GM12878 (cell line): Measurements from ENCODE around the gene TPGS1. TPM values are rescaled to one million over a fixed set of nuclear protein-coding genes. Genes with fewer than 3 reads are reported as not detected.

Experiments
- ATAC-seq: fragments of 200-7000 bp; cut with Tn5 transposase; 3 replicates; pipeline ENCODE4 v1.9.1; 2020; ENCODE audit warnings: mild to moderate bottlenecking, moderate library complexity
- BruUV-seq: library from RNA; stranded (reverse); fragments of 400-500 nt; replicated peaks from 2 replicates; lab custom pipeline; 2021; lab: Mats Ljungman, UMichigan
- CTCF ChIA-PET: fragments of 300-600 bp; sonication (Branson Sonifier 250); formaldehyde crosslinking; extraction: SDS; loops from one replicate; lab custom pipeline; 2021; ENCODE audit warnings: inconsistent platforms; lab: Yijun Ruan, JAX
- POLR2A ChIA-PET: fragments of 350-600 bp; formaldehyde crosslinking; extraction: SDS; loops from one replicate; lab custom pipeline; 2021; ENCODE audit warnings: inconsistent platforms; lab: Charles Lee
- RAD21 ChIA-PET: fragments of 300-600 bp; sonication (Branson Sonifier 250); formaldehyde crosslinking; loops from one replicate; lab custom pipeline; 2023; ENCODE audit warnings: antibody characterized with exemption; ENCODE audit not compliant: unreplicated experiment; lab: Charles Lee
- SMC1A ChIA-PET: fragments of 300-600 bp; sonication (Branson Sonifier 250); formaldehyde crosslinking; loops from one replicate; lab custom pipeline; 2023; ENCODE audit not compliant: unreplicated experiment, uncharacterized antibody; lab: Charles Lee
- DNase-seq: peaks from one replicate; pipeline ENCODE4 v3.0.0-alpha.2; 2011; ENCODE audit warnings: low read depth, low spot score
- FAIRE-seq: peaks from 3 replicates; lab custom pipeline; 2011; peaks lifted over from hg19 to GRCh38; lab: Jason Lieb, UNC
- H2AFZ ChIP-seq: 2 replicates; pipeline ENCODE4 v1.6.0; 2011; ENCODE audit warnings: low read depth, low read length, control low read depth; ENCODE audit not compliant: control insufficient read depth
- H3K27ac ChIP-seq: 2 replicates; pipeline ENCODE4 v1.5.1; 2011; ENCODE audit warnings: control low read depth; ENCODE audit not compliant: control insufficient read depth, insufficient read depth
- H3K27me3 ChIP-seq, 2 experiments: replicated peaks in 1 of 2; 2 replicates each; pipeline versions ENCODE4 v1.6.0 to v1.6.1; 2011; ENCODE audit warnings: low read length in 1 of 2; ENCODE audit not compliant: control insufficient read depth in 2 of 2, insufficient read depth in 2 of 2
- H3K36me3 ChIP-seq, 2 experiments: 2 replicates each; pipeline ENCODE4 v1.5.1; 2011; ENCODE audit warnings: low read length in 1 of 2; ENCODE audit not compliant: control insufficient read depth in 2 of 2, insufficient read depth in 2 of 2
- H3K4me1 ChIP-seq: 2 replicates; pipeline ENCODE4 v1.6.1; 2011; ENCODE audit warnings: mild to moderate bottlenecking, low read length, moderate library complexity, mixed read lengths; ENCODE audit not compliant: control insufficient read depth, insufficient read depth
- H3K4me2 ChIP-seq: 2 replicates; pipeline ENCODE4 v1.6.0; 2011; ENCODE audit warnings: control low read depth; ENCODE audit not compliant: control insufficient read depth, insufficient read depth
- H3K4me3 ChIP-seq: fragments of 200-600 bp; sonication (generic); 2 replicates; pipeline ENCODE4 v1.5.1; 2016
- H3K79me2 ChIP-seq: 2 replicates; pipeline ENCODE4 v1.6.0; 2011; ENCODE audit warnings: low read length; ENCODE audit not compliant: control insufficient read depth, insufficient read depth
- H3K9ac ChIP-seq: 2 replicates; pipeline ENCODE4 v1.8.0; 2011; ENCODE audit warnings: low read length, control low read depth, mixed read lengths; ENCODE audit not compliant: control insufficient read depth, insufficient read depth
- H3K9me3 ChIP-seq: replicated peaks from 3 replicates; pipeline ENCODE4 v1.5.1; 2011; ENCODE audit warnings: mild to moderate bottlenecking, low read length; ENCODE audit not compliant: control insufficient read depth, insufficient read depth
- H4K20me1 ChIP-seq: 2 replicates; pipeline ENCODE4 v1.6.0; 2011; ENCODE audit not compliant: control insufficient read depth, insufficient read depth
- CBFB ChIP-seq: IDR thresholded peaks from 2 replicates; pipeline ENCODE4 v1.6.1; 2016; ENCODE audit warnings: antibody characterized with exemption, low read depth
- MEF2B ChIP-seq: fragments of 450-650 bp; IDR thresholded peaks from 2 replicates; pipeline ENCODE4 v1.6.1; 2018; ENCODE audit warnings: mild to moderate bottlenecking, moderate library complexity; ENCODE audit not compliant: partially characterized antibody, poor library complexity, severe bottlenecking
- SRF ChIP-seq, 2 experiments: IDR thresholded peaks; 2 replicates each; pipeline ENCODE4 v1.6.1; 2011; ENCODE audit warnings: low read depth in 2 of 2, low read length in 2 of 2, mild to moderate bottlenecking in 1 of 2, moderate library complexity in 1 of 2
- STAT1 ChIP-seq: fragments of 450-650 bp; conservative IDR thresholded peaks from 2 replicates; pipeline ENCODE4 v1.6.1; 2014; ENCODE audit warnings: antibody characterized with exemption, mild to moderate bottlenecking
- ZSCAN29 ChIP-seq: fragments of 450-650 bp; IDR thresholded peaks from 2 replicates; pipeline ENCODE4 v1.6.1; 2017; ENCODE audit warnings: mild to moderate bottlenecking, moderate library complexity
- WGBS: methylation state at CpG from one replicate; pipeline ENCODE4 v1.1.6; 2016; ENCODE audit warnings: low lambda C conversion rate; ENCODE audit not compliant: insufficient replicate concordance, insufficient coverage; ENCODE audit errors: missing lambda C conversion rate; 5-methylcytosine and 5-hydroxymethylcytosine counted together
- in situ Hi-C: fragments of 300-500 bp; cut with MboI; formaldehyde crosslinking; loops from 9 replicates; pipeline ENCODE4 v1.14.3; 2018; ENCODE audit warnings: mixed read lengths
- intact Hi-C: fragments of 100-400 bp; cut with micrococcal nuclease; formaldehyde crosslinking; loops from one replicate; pipeline ENCODE4 v1.14.2; 2022; ENCODE audit not compliant: unreplicated experiment
- polyA plus RNA-seq, 11 experiments: library from polyadenylated mRNA; depleted of rRNA in 4 of 11; unstranded in 6 of 11; stranded (reverse) in 5 of 11; fragments of >200 nt; fragmentation: Nextera tagmentation in 4 of 11; fragmentation: Illumina TruSeq in 1 of 11; extraction: Ambion mirVana in 4 of 11; extraction: Trizol in 1 of 11; gene quantifications; 1 replicate in 1 of 11; 2 replicates in 10 of 11; pipeline versions ENCODE4 v1.2.1 to v1.2.3, GENCODE V29; 2011 to 2016; ENCODE audit warnings: inconsistent platforms in 2 of 11, missing spikeins in 2 of 11, low read depth in 1 of 11
- total RNA-seq, 4 experiments: library from RNA; depleted of rRNA in 3 of 4; stranded (reverse); fragments of >200 nt in 3 of 4; fragmentation: Illumina TruSeq in 1 of 4; extraction: Trizol in 1 of 4; gene quantifications; 2 replicates each; pipeline versions ENCODE4 v1.2.1 to v1.2.3, GENCODE V29; 2013 to 2021
- TF ChIP-seq, protein P1 (sequence below): fragments of 450-650 bp; IDR thresholded peaks from 2 replicates; pipeline ENCODE4 v1.6.1; 2016; ENCODE audit warnings: mild to moderate bottlenecking
- TF ChIP-seq, protein P2 (sequence below): IDR thresholded peaks from 2 replicates; pipeline ENCODE4 v1.6.1; 2011; ENCODE audit warnings: low read depth, mild to moderate bottlenecking, low read length, moderate library complexity, borderline replicate concordance; ENCODE audit errors: extremely low read depth
- TF ChIP-seq, protein P3 (sequence below): IDR thresholded peaks from 2 replicates; pipeline ENCODE4 v1.6.1; 2012; ENCODE audit warnings: mild to moderate bottlenecking, low read depth, low read length

The TPGS1 gene
- total and polyA plus RNA-seq, 10 of the 15 experiments (the other 5 are each of a cell fraction or from before 2014, with no cell fraction given), result 0.24 to 24.7 (median 7.7) TPM; not detected in 2

DNA sequence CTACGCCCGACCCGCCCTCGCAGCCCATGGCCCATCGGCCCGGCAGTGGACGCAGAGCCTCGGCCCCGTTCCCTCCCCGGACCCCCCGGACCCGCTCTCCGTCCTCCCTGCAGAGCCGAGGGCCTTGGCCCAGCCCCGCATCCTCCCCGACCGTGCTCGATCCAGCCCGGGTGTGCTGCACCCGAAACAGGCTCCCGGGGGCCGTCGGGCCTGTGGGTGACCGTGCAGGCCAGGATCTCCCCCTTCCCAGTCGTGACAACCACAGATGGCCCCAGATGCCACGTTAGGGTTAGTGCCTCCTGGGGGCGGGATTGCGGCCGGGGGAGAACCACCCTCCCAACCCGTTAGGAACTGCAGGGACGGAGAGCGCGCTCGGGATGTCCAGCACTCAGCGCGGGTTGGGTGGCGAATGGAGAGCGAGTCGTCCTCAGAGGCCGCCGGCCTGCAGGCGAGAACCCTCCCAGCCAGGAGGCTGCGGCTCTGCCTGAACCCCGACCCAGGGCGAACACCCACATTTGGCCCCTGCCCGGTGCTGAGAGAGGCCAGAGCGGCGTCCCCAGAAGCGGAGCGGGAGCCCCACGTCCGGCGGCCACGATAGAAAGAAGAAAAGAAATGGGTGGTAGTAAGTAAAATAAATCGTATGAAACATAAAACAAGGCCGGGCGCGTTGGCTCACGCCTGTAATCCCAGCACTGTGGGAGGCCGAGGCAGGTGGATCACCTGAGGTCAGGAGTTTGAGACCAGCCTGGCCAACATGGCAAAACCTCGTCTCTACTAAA lies 17.7 kb upstream of the TPGS1 start:
- FAIRE-seq, result no peak
- Histone ChIP-seq H4K20me1 (no peaks in the 10 kb centered on the region), H3K79me2 (no peaks in the 10 kb centered on the region), H3K4me3 (peak overlapping the region; percentile 92), H3K9me3 (no peaks in the 10 kb centered on the region; the same call in 2 of the 3 replicates), H3K4me2 (peak overlapping the region; percentile 92), H3K27me3 (no peaks in the 10 kb centered on the region), H3K36me3 (no peaks in the 10 kb centered on the region)
- ChIA-PET RAD21 (interaction anchor here (0.8 to 1.3 kb wide), 2 partner anchors 17 kb away, joined by 5 to 8 read pairs; no protein-coding TSS in a partner anchor), SMC1A (interaction anchor here (1.5 to 1.7 kb wide), 2 partner anchors 17 kb away, joined by 3 to 4 read pairs; no protein-coding TSS in a partner anchor), POLR2A (interaction anchor here (0.9 to 2.2 kb wide), 3 partner anchors 17 to 42 kb away, joined by 3 to 14 read pairs (median 3); partner anchors contain the start of genes CDC34 and TPGS1), CTCF (interaction anchor here (0.6 to 1.7 kb wide), 6 partner anchors 17 to 242 kb away, joined by 3 to 8 read pairs (median 4); no protein-coding TSS in a partner anchor)
- intact Hi-C loops (no loop called here), in situ Hi-C loops (no loop called here)
- ATAC-seq, result peak; percentile 42
- TF ChIP-seq CBFB, result no peak
- TF ChIP-seq STAT1, result no peak
- TF ChIP-seq, protein P1, sequence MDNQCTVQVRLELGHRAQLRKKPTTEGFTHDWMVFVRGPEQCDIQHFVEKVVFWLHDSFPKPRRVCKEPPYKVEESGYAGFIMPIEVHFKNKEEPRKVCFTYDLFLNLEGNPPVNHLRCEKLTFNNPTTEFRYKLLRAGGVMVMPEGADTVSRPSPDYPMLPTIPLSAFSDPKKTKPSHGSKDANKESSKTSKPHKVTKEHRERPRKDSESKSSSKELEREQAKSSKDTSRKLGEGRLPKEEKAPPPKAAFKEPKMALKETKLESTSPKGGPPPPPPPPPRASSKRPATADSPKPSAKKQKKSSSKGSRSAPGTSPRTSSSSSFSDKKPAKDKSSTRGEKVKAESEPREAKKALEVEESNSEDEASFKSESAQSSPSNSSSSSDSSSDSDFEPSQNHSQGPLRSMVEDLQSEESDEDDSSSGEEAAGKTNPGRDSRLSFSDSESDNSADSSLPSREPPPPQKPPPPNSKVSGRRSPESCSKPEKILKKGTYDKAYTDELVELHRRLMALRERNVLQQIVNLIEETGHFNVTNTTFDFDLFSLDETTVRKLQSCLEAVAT, result 0 out of 2 replicates have a peak, but pooled peaks have one; percentile 30
- TF ChIP-seq, protein P2, sequence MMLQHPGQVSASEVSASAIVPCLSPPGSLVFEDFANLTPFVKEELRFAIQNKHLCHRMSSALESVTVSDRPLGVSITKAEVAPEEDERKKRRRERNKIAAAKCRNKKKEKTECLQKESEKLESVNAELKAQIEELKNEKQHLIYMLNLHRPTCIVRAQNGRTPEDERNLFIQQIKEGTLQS, result no peak
- TF ChIP-seq, protein P3, sequence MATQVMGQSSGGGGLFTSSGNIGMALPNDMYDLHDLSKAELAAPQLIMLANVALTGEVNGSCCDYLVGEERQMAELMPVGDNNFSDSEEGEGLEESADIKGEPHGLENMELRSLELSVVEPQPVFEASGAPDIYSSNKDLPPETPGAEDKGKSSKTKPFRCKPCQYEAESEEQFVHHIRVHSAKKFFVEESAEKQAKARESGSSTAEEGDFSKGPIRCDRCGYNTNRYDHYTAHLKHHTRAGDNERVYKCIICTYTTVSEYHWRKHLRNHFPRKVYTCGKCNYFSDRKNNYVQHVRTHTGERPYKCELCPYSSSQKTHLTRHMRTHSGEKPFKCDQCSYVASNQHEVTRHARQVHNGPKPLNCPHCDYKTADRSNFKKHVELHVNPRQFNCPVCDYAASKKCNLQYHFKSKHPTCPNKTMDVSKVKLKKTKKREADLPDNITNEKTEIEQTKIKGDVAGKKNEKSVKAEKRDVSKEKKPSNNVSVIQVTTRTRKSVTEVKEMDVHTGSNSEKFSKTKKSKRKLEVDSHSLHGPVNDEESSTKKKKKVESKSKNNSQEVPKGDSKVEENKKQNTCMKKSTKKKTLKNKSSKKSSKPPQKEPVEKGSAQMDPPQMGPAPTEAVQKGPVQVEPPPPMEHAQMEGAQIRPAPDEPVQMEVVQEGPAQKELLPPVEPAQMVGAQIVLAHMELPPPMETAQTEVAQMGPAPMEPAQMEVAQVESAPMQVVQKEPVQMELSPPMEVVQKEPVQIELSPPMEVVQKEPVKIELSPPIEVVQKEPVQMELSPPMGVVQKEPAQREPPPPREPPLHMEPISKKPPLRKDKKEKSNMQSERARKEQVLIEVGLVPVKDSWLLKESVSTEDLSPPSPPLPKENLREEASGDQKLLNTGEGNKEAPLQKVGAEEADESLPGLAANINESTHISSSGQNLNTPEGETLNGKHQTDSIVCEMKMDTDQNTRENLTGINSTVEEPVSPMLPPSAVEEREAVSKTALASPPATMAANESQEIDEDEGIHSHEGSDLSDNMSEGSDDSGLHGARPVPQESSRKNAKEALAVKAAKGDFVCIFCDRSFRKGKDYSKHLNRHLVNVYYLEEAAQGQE, result no peak
- no peak for TF ChIP-seq ZSCAN29
- TF ChIP-seq SRF (IDR thresholded peaks at IDR 0.05; ENCODE audit: low read depth in 2 of 2, low read length in 2 of 2), result no peak
- TF ChIP-seq MEF2B, result no peak
- TF ChIP-seq, all 136 proteins: peak for 1
- BruUV-seq, result no TSS peak
- Histone ChIP-seq H2AFZ (peak overlapping the region; percentile 62), H3K27ac (peak overlapping the region; percentile 33; the same call in 1 of the 2 replicates), H3K4me1 (no peaks in the 10 kb centered on the region; the same call in 1 of the 2 replicates), H3K9ac (peak overlapping the region; percentile 54; the same call in 1 of the 2 replicates)
- DNase-seq, result no peak
- WGBS, result 50% methylated on average over 50 of the region's 61 CpGs
